Stimulated activated CD4-positive, alpha-beta T cell treated with anti-CD3 and anti-CD28 coated beads, Interleukin-4, amount 100 ng/mL, for 48 hours (primary cell): ENCODE data around the gene CXCL9.
"Not testable (repeated sequence)": the region's sequence is repeated elsewhere in the genome, so short reads cannot be mapped to it uniquely, and the experiment has no call there.

Source experiments
- DNase-seq, 2 donors: peaks; one replicate each; pipeline ENCODE4 v3.0.0-alpha.2; 2020; ENCODE audit warnings: low read depth in 2 of 2

CXCL9 gene

DNA sequence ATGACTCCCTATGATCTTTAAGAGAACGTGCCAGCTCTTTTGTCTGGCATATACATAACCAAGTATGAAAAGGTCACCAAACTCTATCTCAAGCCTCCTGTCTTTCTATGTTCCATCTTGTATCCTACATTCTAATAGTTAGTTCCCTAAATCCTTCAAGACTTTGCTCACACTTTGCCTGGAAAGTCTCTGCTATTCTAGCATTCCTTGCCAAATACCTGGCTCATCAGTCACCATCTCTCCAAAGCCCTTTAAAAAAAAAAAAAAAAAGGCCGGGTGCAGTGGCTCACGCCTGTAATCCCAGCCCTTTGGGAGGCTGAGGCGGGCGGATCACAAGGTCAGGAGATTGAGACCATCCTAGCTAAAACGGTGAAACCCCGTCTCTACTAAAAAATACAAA, 48.8 kb downstream of the CXCL9 start:
- DNase-seq: not testable (repeated sequence)

DNA sequence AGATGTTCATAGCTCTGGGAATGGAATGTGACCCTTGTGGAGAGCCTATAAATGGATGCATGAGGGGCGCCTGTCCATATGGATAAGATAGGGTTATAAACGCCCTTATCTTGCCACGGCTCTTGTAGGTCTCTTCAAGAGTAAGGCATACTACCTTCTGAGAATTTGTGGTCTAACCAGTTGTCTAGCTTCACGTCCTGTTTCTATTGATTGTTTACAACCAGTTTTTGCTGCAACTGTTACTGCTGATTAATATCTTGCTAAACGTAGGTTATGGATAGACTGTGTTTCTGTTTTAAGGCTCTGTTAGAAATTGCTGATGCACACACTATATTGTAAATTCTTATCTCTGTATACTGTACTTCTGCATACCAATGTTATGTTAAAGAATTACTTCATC, 52.5 kb downstream of the CXCL9 start:
- not testable (repeated sequence) for DNase-seq

DNA sequence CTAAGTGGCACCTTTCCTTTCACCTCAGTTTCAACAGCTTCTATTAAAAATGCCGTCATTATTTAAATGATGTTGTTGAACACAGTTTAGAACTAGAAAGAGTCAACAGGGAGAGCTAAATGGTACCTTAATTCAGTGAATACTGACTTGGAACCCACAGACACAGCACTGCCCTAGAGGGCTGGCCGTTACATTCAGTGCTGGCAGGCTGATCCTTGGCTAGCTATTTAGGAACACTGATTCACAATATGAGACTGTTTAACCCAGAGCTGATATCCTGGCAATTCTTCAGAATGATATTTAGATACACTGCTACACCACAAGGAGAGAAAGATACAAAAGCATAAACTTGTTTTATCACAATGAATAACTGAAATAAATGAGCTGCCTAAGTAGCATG, 53.8 kb downstream of the CXCL9 start:
- DNase-seq: no peak
